Measurements from ENCODE around the gene SERP2.

GRCh38 chr13:44355621-44356020 lies 18.0 kb upstream of the SERP2 start:
- TF ChIP-seq CTCF (IDR thresholded peaks at IDR 0.05; ENCODE audit: low read depth, low read length) (no peak), EZH2phosphoT487 (IDR thresholded peaks at IDR 0.05; ENCODE audit: low read depth) (no peak)
